B cell (primary cell): Measurements from ENCODE around the gene DUSP14. TPM values are rescaled to one million over a fixed set of nuclear protein-coding genes. Genes with fewer than 3 reads are reported as not detected.

ENCODE experiments used
- ATAC-seq: fragments of 200-7000 bp; cut with Tn5 transposase; one replicate; pipeline ENCODE4 v1.10.0; 2021; ENCODE audit warnings: low read depth, mild to moderate bottlenecking, moderate number of reproducible peaks, moderate library complexity
- CTCF ChIA-PET: fragments of 350-600 bp; sonication (Branson Sonifier 250); formaldehyde crosslinking; loops from one replicate; lab custom pipeline; 2021; ENCODE audit warnings: antibody characterized with exemption, inconsistent platforms; lab: Charles Lee
- POLR2A ChIA-PET: fragments of 350-600 bp; sonication (Branson Sonifier 250); formaldehyde crosslinking; loops from one replicate; lab custom pipeline; 2021; ENCODE audit warnings: antibody characterized with exemption; lab: Charles Lee
- DNase-seq: peaks from one replicate; pipeline ENCODE4 v3.0.0; 2013
- H2AFZ ChIP-seq: 2 replicates; pipeline ENCODE4 v1.6.1; 2012; ENCODE audit warnings: mild to moderate bottlenecking, low read depth, low read length; ENCODE audit not compliant: insufficient read depth, poor library complexity, severe bottlenecking
- H3K27ac ChIP-seq, 2 donors: 1 replicate in 1 of 2; 2 replicates in 1 of 2; pipeline ENCODE4 v1.5.1; 2012 to 2013; ENCODE audit warnings: low read length in 2 of 2, mild to moderate bottlenecking in 2 of 2, moderate library complexity in 1 of 2
- H3K27me3 ChIP-seq, 4 experiments: fragments of 200-600 bp in 1 of 4; sonication (generic) in 1 of 4; replicated peaks in 1 of 4; 1 replicate in 2 of 4; 2 replicates in 2 of 4; pipeline versions ENCODE4 v1.6.1 to v1.7.0; 2013 to 2016; ENCODE audit warnings: low read length in 3 of 4, mild to moderate bottlenecking in 2 of 4, mixed read lengths in 1 of 4, moderate library complexity in 1 of 4; ENCODE audit not compliant: insufficient read depth in 4 of 4, control insufficient read depth in 3 of 4; ENCODE audit errors: control extremely low read depth in 1 of 4
- H3K36me3 ChIP-seq, 2 experiments: replicated peaks in 1 of 2; 1 replicate in 1 of 2; 2 replicates in 1 of 2; pipeline versions ENCODE4 v1.6.1 to v1.7.1; 2013; ENCODE audit warnings: low read length in 1 of 2; ENCODE audit not compliant: insufficient read depth in 2 of 2, control insufficient read depth in 1 of 2; ENCODE audit errors: control extremely low read depth in 1 of 2, extremely low read depth in 1 of 2
- H3K4me1 ChIP-seq, 2 donors: fragments of 200-600 bp in 1 of 2; sonication (generic) in 1 of 2; 1 replicate in 1 of 2; 2 replicates in 1 of 2; pipeline versions ENCODE4 v1.5.1 to v1.6.1; 2013 to 2017; ENCODE audit warnings: low read length in 2 of 2; ENCODE audit not compliant: control insufficient read depth in 2 of 2, insufficient read depth in 2 of 2
- H3K4me2 ChIP-seq: replicated peaks from 2 replicates; pipeline ENCODE3; 2012; ENCODE audit warnings: mild to moderate bottlenecking, low read depth, low read length; ENCODE audit not compliant: poor library complexity, severe bottlenecking
- H3K4me3 ChIP-seq, 5 experiments: fragments of 200-600 bp in 1 of 5; sonication (generic) in 1 of 5; 1 replicate in 3 of 5; 2 replicates in 2 of 5; pipeline versions ENCODE4 v1.5.1 to v1.7.0; 2011 to 2016; ENCODE audit warnings: low read length in 4 of 5, mild to moderate bottlenecking in 4 of 5, low read depth in 2 of 5, control low read depth in 1 of 5, moderate library complexity in 1 of 5; ENCODE audit not compliant: insufficient read depth in 1 of 5; ENCODE audit errors: control extremely low read depth in 1 of 5, extremely low read depth in 1 of 5
- H3K79me2 ChIP-seq: fragments of 200-600 bp; sonication (generic); one replicate; pipeline ENCODE4 v1.6.0; 2016; ENCODE audit warnings: low read length; ENCODE audit not compliant: control insufficient read depth, insufficient read depth
- H3K9ac ChIP-seq: fragments of 200-600 bp; sonication (generic); 2 replicates; pipeline ENCODE4 v1.6.1; 2017; ENCODE audit warnings: mild to moderate bottlenecking, low read length, moderate library complexity
- H3K9me3 ChIP-seq, 3 donors: one replicate each; pipeline versions ENCODE4 v1.6.1 to v1.7.1; 2013; ENCODE audit warnings: low read length in 2 of 3; ENCODE audit not compliant: control insufficient read depth in 2 of 3, insufficient read depth in 1 of 3; ENCODE audit errors: control extremely low read depth in 1 of 3
- H4K20me1 ChIP-seq: 2 replicates; pipeline ENCODE4 v1.6.0; 2012; ENCODE audit warnings: mild to moderate bottlenecking, low read length; ENCODE audit not compliant: insufficient read depth, control insufficient read depth, poor library complexity, severe bottlenecking
- H3K27ac Mint-ChIP-seq: one replicate; pipeline ENCODE4 v1.8.0; 2021; ENCODE audit warnings: mixed read lengths
- H3K27me3 Mint-ChIP-seq: one replicate; pipeline ENCODE4 v1.8.0; 2021; ENCODE audit warnings: mixed read lengths
- H3K4me1 Mint-ChIP-seq: one replicate; pipeline ENCODE4 v1.8.0; 2021; ENCODE audit warnings: mixed read lengths
- H3K4me3 Mint-ChIP-seq: one replicate; pipeline ENCODE4 v1.8.0; 2021; ENCODE audit warnings: mixed read lengths
- H3K9me3 Mint-ChIP-seq: one replicate; pipeline ENCODE4 v1.8.0; 2022; ENCODE audit warnings: mixed read lengths; ENCODE audit not compliant: insufficient read depth
- CTCF ChIP-seq: fragments of 200-600 bp; IDR thresholded peaks from one replicate; pipeline ENCODE4 v1.8.0; 2022; ENCODE audit warnings: antibody characterized with exemption, mild to moderate bottlenecking
- EZH2 ChIP-seq: IDR thresholded peaks from 2 replicates; pipeline ENCODE4 v1.6.1; 2012; ENCODE audit warnings: borderline replicate concordance, low read depth, mild to moderate bottlenecking, moderate library complexity, low read length; ENCODE audit not compliant: insufficient read depth, poor library complexity, severe bottlenecking
- WGBS: methylation state at CpG from one replicate; pipeline ENCODE4 v1.1.5; 2013; ENCODE audit warnings: missing lambda C conversion rate; ENCODE audit not compliant: insufficient coverage; 5-methylcytosine and 5-hydroxymethylcytosine counted together
- intact Hi-C: fragments of 100-400 bp; cut with micrococcal nuclease; formaldehyde crosslinking; loops from one replicate; pipeline ENCODE4 v1.10.0; 2022
- polyA plus RNA-seq: library from polyadenylated mRNA; depleted of rRNA; stranded (reverse); fragments of >200 nt; gene quantifications from 2 replicates; pipeline ENCODE4 v1.2.3, GENCODE V29; 2012
- total RNA-seq, 2 donors: library from RNA; stranded (reverse); fragments of 120-200 nt in 1 of 2; gene quantifications; 1 replicate in 1 of 2; 2 replicates in 1 of 2; pipeline versions ENCODE4 v1.2.3 to v1.2.4, GENCODE V29; 2013 to 2022

DUSP14 gene
- total and polyA plus RNA-seq, 2 donors (not counting 1 experiment from before 2014, with no cell fraction given) = 3.1 to 5.1 TPM

DNA sequence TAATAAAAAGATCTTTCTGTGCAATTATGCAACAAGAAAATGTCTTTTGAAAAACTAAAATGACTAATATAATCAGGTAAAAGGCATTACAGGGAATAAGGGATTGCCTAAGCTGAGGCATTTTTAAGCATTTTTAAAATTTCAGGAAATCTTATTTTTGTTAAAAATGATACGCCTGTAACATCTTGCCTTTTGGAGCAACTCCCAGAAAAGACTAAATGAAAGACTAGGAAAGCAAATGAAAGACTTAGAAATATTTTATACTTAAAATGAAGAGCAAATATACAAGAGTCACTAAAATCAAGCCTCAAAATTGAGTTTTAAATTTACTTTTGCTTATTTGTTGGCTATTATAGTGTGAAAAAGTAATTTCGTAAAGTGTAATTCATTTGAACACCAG lies 55.8 kb downstream of the DUSP14 start:
- ChIA-PET POLR2A (no interaction called here), CTCF (no interaction called here)
- no peak overlapping the region for H3K4me3 ChIP-seq
- TF ChIP-seq CTCF = no peak
- no peak for TF ChIP-seq EZH2
- no peak overlapping the region for H3K9ac ChIP-seq
- H2AFZ ChIP-seq = no peak overlapping the region
- no peak overlapping the region for H3K4me3 Mint-ChIP-seq
- H4K20me1 ChIP-seq = peaks cover 66% of the 10 kb centered on the region
- no peaks in the 10 kb centered on the region for H3K27me3 Mint-ChIP-seq
- no peak overlapping the region for H3K4me2 ChIP-seq
- peaks cover 0 to 1% of the 10 kb centered on the region in 2 donors for H3K4me1 ChIP-seq
- no peak overlapping the region for H3K27ac ChIP-seq
- peaks cover 57% of the 10 kb centered on the region for H3K79me2 ChIP-seq
- intact Hi-C loops = no loop called here
- peaks cover 7% of the 10 kb centered on the region for H3K4me1 Mint-ChIP-seq
- no peaks in the 10 kb centered on the region for H3K9me3 Mint-ChIP-seq
- no CpG with 5 or more reads among the region's 2 CpGs for WGBS
- H3K27ac Mint-ChIP-seq = no peak overlapping the region
- DNase-seq (no peak), ATAC-seq (no peak)
- H3K36me3 ChIP-seq = peaks cover 5 to 53% of the 10 kb centered on the region in 2 experiments
- H3K9me3 ChIP-seq = no peaks in the 10 kb centered on the region
- no peaks in the 10 kb centered on the region for H3K27me3 ChIP-seq

DNA sequence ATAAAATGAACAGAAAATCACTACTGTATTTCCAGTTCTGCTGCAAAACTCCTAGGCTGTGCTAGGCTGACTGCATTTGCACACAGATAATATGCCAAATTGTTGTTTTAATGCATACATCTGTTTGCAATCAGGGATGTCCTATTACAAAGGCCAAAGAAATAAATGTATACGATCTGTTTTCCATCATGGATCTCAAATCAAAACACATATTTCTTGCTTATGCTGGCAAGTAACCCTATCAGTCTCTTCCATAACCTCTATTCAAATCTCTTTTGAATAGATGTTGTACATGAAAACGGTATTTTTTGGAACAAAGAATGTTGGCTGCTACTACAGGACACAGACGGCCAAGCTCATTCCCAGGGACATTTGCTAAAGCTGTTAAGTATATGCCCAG lies 56.6 kb downstream of the DUSP14 start:
- intact Hi-C loops = no loop called here
- no peaks in the 10 kb centered on the region for H3K27me3 Mint-ChIP-seq
- no peaks in the 10 kb centered on the region for H3K9me3 Mint-ChIP-seq
- no peak overlapping the region for H3K27ac ChIP-seq
- ChIA-PET POLR2A (no interaction called here), CTCF (interaction anchor here (0.6 kb wide), 1 partner anchor 107 kb away, joined by 4 read pairs; no protein-coding TSS in a partner anchor)
- peaks cover 5 to 51% of the 10 kb centered on the region in 2 experiments for H3K36me3 ChIP-seq
- 100% methylated on average over 1 of the region's 3 CpGs for WGBS
- peaks cover 14% of the 10 kb centered on the region for H3K4me1 Mint-ChIP-seq
- H3K4me2 ChIP-seq = no peak overlapping the region
- no peaks in the 10 kb centered on the region for H3K9me3 ChIP-seq
- TF ChIP-seq EZH2 (no peak), CTCF (no peak)
- H3K4me3 Mint-ChIP-seq = no peak overlapping the region
- H3K4me1 ChIP-seq = peaks cover 0 to 3% of the 10 kb centered on the region in 2 donors
- H3K27ac Mint-ChIP-seq = no peak overlapping the region
- no peak overlapping the region for H3K4me3 ChIP-seq
- H3K79me2 ChIP-seq = peaks cover 60% of the 10 kb centered on the region
- DNase-seq (no peak), ATAC-seq (no peak)
- no peak overlapping the region for H2AFZ ChIP-seq
- H4K20me1 ChIP-seq = peaks cover 70% of the 10 kb centered on the region
- H3K27me3 ChIP-seq = no peaks in the 10 kb centered on the region
- no peak overlapping the region for H3K9ac ChIP-seq
